Fibroblast of the aortic adventitia (primary cell): ENCODE data around the gene CCDC6. TPM values are rescaled to one million over a fixed set of nuclear protein-coding genes. Genes with fewer than 3 reads are reported as not detected.
"Not testable (repeated sequence)": the region's sequence is repeated elsewhere in the genome, so short reads cannot be mapped to it uniquely, and the experiment has no call there.

Source experiments
- DNase-seq: peaks from one replicate; pipeline ENCODE4 v3.0.0-alpha.2; 2010; ENCODE audit warnings: low read depth
- H3K4me3 ChIP-seq: 2 replicates; pipeline ENCODE4 v1.5.1; 2011; ENCODE audit warnings: low read depth, mild to moderate bottlenecking, control low read depth, low read length, moderate library complexity
- CTCF ChIP-seq: IDR thresholded peaks from 2 replicates; pipeline ENCODE4 v1.5.1; 2011; ENCODE audit warnings: mild to moderate bottlenecking, low read length, control low read depth, inconsistent platforms; ENCODE audit not compliant: insufficient read depth
- total RNA-seq: library from RNA; depleted of rRNA; stranded (reverse); fragments of >200 nt; gene quantifications from 2 replicates; pipeline ENCODE4 v1.2.3, GENCODE V29; 2012; ENCODE audit warnings: low replicate concordance

CCDC6 gene
- total RNA-seq, 1 donor: 44.1 TPM

DNA sequence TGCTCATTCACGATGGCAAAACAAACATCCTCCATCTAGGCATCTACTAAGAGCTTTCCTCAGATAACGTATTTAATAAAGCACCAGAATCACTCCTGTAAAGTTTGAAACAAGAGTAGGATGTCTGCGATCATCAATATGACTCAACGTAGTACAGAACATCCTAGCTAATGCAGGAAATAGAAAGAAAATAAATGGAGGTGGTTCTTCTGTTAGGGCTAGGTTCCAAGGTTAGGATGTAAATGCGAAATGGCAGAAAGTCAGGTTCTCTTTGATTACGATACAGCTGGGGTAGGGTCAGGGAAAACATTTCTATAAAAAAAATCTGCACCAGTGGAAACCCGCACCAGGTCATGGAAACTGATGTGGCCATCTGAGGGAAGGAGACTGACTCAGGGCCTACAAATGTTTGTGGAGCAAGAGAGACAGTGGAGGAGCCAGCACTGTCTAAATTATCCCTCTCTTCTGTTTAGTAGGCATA, 29.1 kb downstream of the CCDC6 start:
- no peak for TF ChIP-seq CTCF
- DNase-seq: no peak

DNA sequence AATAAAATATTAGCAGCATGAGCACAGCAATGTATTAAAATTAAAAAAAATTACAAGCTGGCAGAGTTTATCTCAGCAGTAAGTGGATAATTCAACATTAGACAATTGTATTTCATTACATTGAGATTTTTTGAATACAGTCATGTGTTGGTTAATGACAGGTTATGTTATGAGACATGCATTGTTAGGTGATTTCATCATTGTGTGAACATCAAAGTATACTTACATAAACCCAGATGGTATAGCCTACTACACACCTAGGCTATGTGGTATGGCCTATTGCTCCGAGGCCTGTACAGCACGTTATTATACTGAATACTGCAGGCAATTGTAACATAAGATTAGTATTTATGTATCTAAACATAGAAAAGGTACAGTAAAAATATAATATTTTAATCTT, 29.7 kb downstream of the CCDC6 start:
- no peak for DNase-seq
- TF ChIP-seq CTCF: no peak
- no peak overlapping the region for H3K4me3 ChIP-seq

More for the DNA sequence above, 29.1 kb downstream of the CCDC6 start:
- H3K4me3 ChIP-seq: no peak overlapping the region

- DNase-seq, H3K4me3 ChIP-seq: not testable (repeated sequence)
These were observed 30.1 kb downstream of the CCDC6 start for GRCh38 chr10:59876208-59876607.

GRCh38 chr10:59873896-59874295, 32.5 kb downstream of the CCDC6 start:
- TF ChIP-seq CTCF: no peak
- peak; percentile 17 for DNase-seq
- no peak overlapping the region for H3K4me3 ChIP-seq

GRCh38 chr10:59872892-59873463, 33.4 kb downstream of the CCDC6 start:
- no peak overlapping the region for H3K4me3 ChIP-seq

GRCh38 chr10:59870152-59870551, 36.2 kb downstream of the CCDC6 start:
- DNase-seq: no peak
- no peak for TF ChIP-seq CTCF
- no peak overlapping the region for H3K4me3 ChIP-seq

More at GRCh38 chr10:59872892-59873463, 33.4 kb downstream of the CCDC6 start:
- no peak for TF ChIP-seq CTCF
- peak; percentile 87 for DNase-seq

GRCh38 chr10:59869594-59869940, 36.8 kb downstream of the CCDC6 start:
- no peak for TF ChIP-seq CTCF
- no peak overlapping the region for H3K4me3 ChIP-seq
- no peak for DNase-seq
